SK-N-SH treated with all-trans-retinoic acid at 6 μM for 48 hours (cell line): ENCODE results near the gene MED7.

Experiments
- ATAC-seq: fragments of 200-7000 bp; cut with Tn5 transposase; 3 replicates; pipeline ENCODE4 v1.9.1; 2020; ENCODE audit warnings: mild to moderate bottlenecking, moderate library complexity
- ARNTL ChIP-seq: fragments of 450-650 bp; formaldehyde crosslinking; IDR thresholded peaks from 2 replicates; pipeline ENCODE4 v1.5.0; 2020; ENCODE audit warnings: low read depth, mild to moderate bottlenecking, moderate library complexity, borderline replicate concordance
- BACH2 ChIP-seq: fragments of 250-450 bp; sonication (Bioruptor Pico); IDR thresholded peaks from 2 replicates; pipeline ENCODE4 v1.9.0; 2021; ENCODE audit warnings: mild to moderate bottlenecking, borderline replicate concordance
- CREB5 ChIP-seq: fragments of 250-450 bp; sonication (Bioruptor Pico); IDR thresholded peaks from 2 replicates; pipeline ENCODE4 v1.5.1; 2020; ENCODE audit warnings: low read depth, mild to moderate bottlenecking, moderate library complexity
- CSRNP3 ChIP-seq: fragments of 250-450 bp; sonication (Bioruptor Pico); IDR thresholded peaks from 2 replicates; pipeline ENCODE4 v1.5.1; 2021; ENCODE audit warnings: mild to moderate bottlenecking, moderate library complexity
- ESRRG ChIP-seq: fragments of 250-450 bp; sonication (Bioruptor Pico); IDR thresholded peaks from 2 replicates; pipeline ENCODE4 v1.6.1; 2021; ENCODE audit warnings: mild to moderate bottlenecking
- GLIS3 ChIP-seq: fragments of 250-450 bp; sonication (Bioruptor Pico); IDR thresholded peaks from 2 replicates; pipeline ENCODE4 v1.5.0; 2020; ENCODE audit warnings: mild to moderate bottlenecking, moderate library complexity
- ISL1 ChIP-seq: fragments of 250-450 bp; sonication (Bioruptor Pico); IDR thresholded peaks from 2 replicates; pipeline ENCODE4 v2.1.2; 2022; ENCODE audit warnings: mild to moderate bottlenecking, moderate library complexity
- OSR1 ChIP-seq: fragments of 250-450 bp; sonication (Bioruptor Pico); IDR thresholded peaks from 2 replicates; pipeline ENCODE4 v1.8.0; 2022; ENCODE audit warnings: moderate library complexity, mild to moderate bottlenecking, inconsistent platforms
- PATZ1 ChIP-seq: fragments of 250-450 bp; sonication (Bioruptor Pico); IDR thresholded peaks from 2 replicates; pipeline ENCODE4 v1.8.0; 2020; ENCODE audit warnings: mild to moderate bottlenecking, moderate library complexity, borderline replicate concordance
- POU6F1 ChIP-seq: fragments of 250-450 bp; sonication (Bioruptor Pico); IDR thresholded peaks from 2 replicates; pipeline ENCODE4 v1.8.0; 2021; ENCODE audit warnings: low read depth, mild to moderate bottlenecking, moderate library complexity, borderline replicate concordance
- PPARA ChIP-seq: fragments of 250-450 bp; sonication (Bioruptor Pico); IDR thresholded peaks from 2 replicates; pipeline ENCODE4 v1.5.0; 2020; ENCODE audit warnings: mild to moderate bottlenecking, borderline replicate concordance
- RARB ChIP-seq: fragments of 250-450 bp; sonication (Bioruptor Pico); IDR thresholded peaks from 2 replicates; pipeline ENCODE4 v1.8.0; 2021; ENCODE audit warnings: mild to moderate bottlenecking, moderate library complexity
- TCF4 ChIP-seq: fragments of 250-450 bp; sonication (Bioruptor Pico); IDR thresholded peaks from 2 replicates; pipeline ENCODE4 v1.8.0; 2021; ENCODE audit warnings: mild to moderate bottlenecking, moderate library complexity, borderline replicate concordance
- TOX ChIP-seq: fragments of 250-450 bp; sonication (Bioruptor Pico); IDR thresholded peaks from 2 replicates; pipeline ENCODE4 v1.8.0; 2021; ENCODE audit warnings: mild to moderate bottlenecking, moderate library complexity, borderline replicate concordance
- TSHZ2 ChIP-seq: fragments of 250-450 bp; sonication (Bioruptor Pico); IDR thresholded peaks from 2 replicates; pipeline ENCODE4 v1.5.0; 2020; ENCODE audit warnings: mild to moderate bottlenecking, moderate library complexity
- ZC3H10 ChIP-seq: fragments of 250-450 bp; sonication (Bioruptor Pico); IDR thresholded peaks from 2 replicates; pipeline ENCODE4 v1.5.1; 2021; ENCODE audit warnings: mild to moderate bottlenecking, moderate library complexity
- ZFP3 ChIP-seq: fragments of 250-450 bp; sonication (Bioruptor Pico); IDR thresholded peaks from 2 replicates; pipeline ENCODE4 v1.5.0; 2020; ENCODE audit warnings: mild to moderate bottlenecking, moderate library complexity
- ZFP30 ChIP-seq: fragments of 450-650 bp; formaldehyde crosslinking; IDR thresholded peaks from 2 replicates; pipeline ENCODE4 v1.5.0; 2022; ENCODE audit warnings: mild to moderate bottlenecking, moderate library complexity
- ZNF565 ChIP-seq: fragments of 450-650 bp; formaldehyde crosslinking; conservative IDR thresholded peaks from 2 replicates; pipeline ENCODE4 v1.5.0; 2020; ENCODE audit warnings: low read depth, mild to moderate bottlenecking, moderate library complexity
- ZNF8 ChIP-seq: fragments of 450-650 bp; formaldehyde crosslinking; IDR thresholded peaks from 2 replicates; pipeline ENCODE4 v1.5.0; 2020; ENCODE audit warnings: mild to moderate bottlenecking, moderate library complexity

The MED7 gene

GRCh38 chr5:157137691-157138090 lies 5.0 kb downstream of the MED7 start:
- ATAC-seq, result no peak
- no peak for TF ChIP-seq RARB
- no peak for TF ChIP-seq ZNF565 (CRISPR knock-in tag)
- no peak for TF ChIP-seq ARNTL (CRISPR knock-in tag)
- TF ChIP-seq PPARA (CRISPR knock-in tag), result no peak
- no peak for TF ChIP-seq TSHZ2
- no peak for TF ChIP-seq ESRRG (CRISPR knock-in tag)
- no peak for TF ChIP-seq ISL1
- TF ChIP-seq OSR1, result no peak
- no peak for TF ChIP-seq TOX (CRISPR knock-in tag)
- TF ChIP-seq ZC3H10, result no peak
- TF ChIP-seq PATZ1 (CRISPR knock-in tag), result no peak
- TF ChIP-seq BACH2 (CRISPR knock-in tag), result no peak
- TF ChIP-seq POU6F1 (CRISPR knock-in tag), result no peak

GRCh38 chr5:157132281-157132612 lies 10.4 kb downstream of the MED7 start:
- TF ChIP-seq OSR1 (no peak), POU6F1 (CRISPR knock-in tag) (no peak), ZNF565 (CRISPR knock-in tag) (no peak)
- TF ChIP-seq, all 23 proteins: peak for 0
- no peak for ATAC-seq

GRCh38 chr5:157130925-157131324 lies 11.7 kb downstream of the MED7 start:
- TF ChIP-seq BACH2 (CRISPR knock-in tag) (no peak), ZFP30 (no peak), ZFP3 (CRISPR knock-in tag) (no peak), ZNF565 (CRISPR knock-in tag) (no peak), TOX (CRISPR knock-in tag) (no peak)
- 0 out of 3 replicates have a peak, but pooled peaks have one; percentile 26 for ATAC-seq

GRCh38 chr5:157121709-157122108 lies 21.0 kb downstream of the MED7 start:
- ATAC-seq, result no peak
- no peak for TF ChIP-seq ZFP30
- no peak for TF ChIP-seq CREB5 (CRISPR knock-in tag)
- no peak for TF ChIP-seq BACH2 (CRISPR knock-in tag)
- no peak for TF ChIP-seq GLIS3 (CRISPR knock-in tag)
- no peak for TF ChIP-seq PPARA (CRISPR knock-in tag)
- no peak for TF ChIP-seq RARB
- no peak for TF ChIP-seq ESRRG (CRISPR knock-in tag)
- no peak for TF ChIP-seq TSHZ2
- TF ChIP-seq ARNTL (CRISPR knock-in tag), result no peak
- TF ChIP-seq CSRNP3, result no peak
- TF ChIP-seq ISL1, result no peak
- TF ChIP-seq ZNF8 (CRISPR knock-in tag), result no peak
- TF ChIP-seq TCF4 (CRISPR knock-in tag), result no peak
- TF ChIP-seq ZNF565 (CRISPR knock-in tag), result no peak
- TF ChIP-seq OSR1, result no peak
